ENCODE results near the gene BIRC6. TPM values are rescaled to one million over a fixed set of nuclear protein-coding genes. Genes with fewer than 3 reads are reported as not detected.

BIRC6 gene
- total RNA-seq, 1 donor from 2014 or later = 98.5 TPM

MicroRNAs encoded within 50 kb of the gene (microRNA counts, 767-probe panel; counts per million panel counts)
- microRNA hsa-miR-558 = not detected

Small RNA genes within 50 kb of the gene (microRNA-seq; reads per million reads assigned to microRNA genes)
- not detected for gene MIR4765
- not detected for gene MIR558

Other genes with a start within 250 kb of the BIRC6 start
- 34.7 and 40.5 TPM in 2 replicates for gene SLC30A6, start 191.2 kb upstream of the BIRC6 start, total RNA-seq
- not detected in 2 replicates for gene NLRC4, start 92.1 kb upstream of the BIRC6 start, total RNA-seq
- 31.6 and 50.4 TPM in 2 replicates for gene YIPF4, start 79.1 kb upstream of the BIRC6 start, total RNA-seq